Endothelial cell of umbilical vein (primary cell): ENCODE data around the gene FOXP1. TPM values are rescaled to one million over a fixed set of nuclear protein-coding genes. Genes with fewer than 3 reads are reported as not detected.

ENCODE experiments used
- BruUV-seq: library from RNA; stranded (reverse); fragments of 400-500 nt; replicated peaks from 2 replicates; lab custom pipeline; 2021; lab: Mats Ljungman, UMichigan
- CTCF ChIA-PET: fragments of 300-600, 350-600 bp; sonication (Branson Sonifier 250); formaldehyde crosslinking; loops from one replicate; lab custom pipeline; 2021; ENCODE audit warnings: antibody characterized with exemption, inconsistent platforms; lab: Charles Lee
- POLR2A ChIA-PET: fragments of 300-600, 350-600 bp; sonication (Branson Sonifier 250); formaldehyde crosslinking; loops from one replicate; lab custom pipeline; 2021; ENCODE audit warnings: antibody characterized with exemption, inconsistent platforms; lab: Charles Lee
- DNase-seq: peaks from one replicate; pipeline ENCODE4 v3.0.0-alpha.2; 2011; ENCODE audit warnings: low read depth, low spot score
- FAIRE-seq: peaks from 2 replicates; lab custom pipeline; 2011; peaks lifted over from hg19 to GRCh38; lab: Jason Lieb, UNC
- H2AFZ ChIP-seq: 2 replicates; pipeline ENCODE4 v1.6.0; 2012; ENCODE audit warnings: low read depth, low read length, control low read depth, inconsistent platforms
- H3K27ac ChIP-seq: 2 replicates; pipeline ENCODE4 v1.5.1; 2011; ENCODE audit warnings: low read depth, mild to moderate bottlenecking, control low read depth, low read length, moderate library complexity; ENCODE audit not compliant: insufficient read depth
- H3K27me3 ChIP-seq, 2 experiments: 2 replicates each; pipeline versions ENCODE4 v1.6.0 to v1.6.1; 2011; ENCODE audit warnings: low read length in 2 of 2, mixed read lengths in 1 of 2; ENCODE audit not compliant: control insufficient read depth in 2 of 2, insufficient read depth in 2 of 2
- H3K36me3 ChIP-seq, 2 experiments: 2 replicates in 1 of 2; 3 replicates in 1 of 2; pipeline ENCODE4 v1.5.1; 2011; ENCODE audit warnings: low read length in 2 of 2, mild to moderate bottlenecking in 1 of 2, moderate library complexity in 1 of 2; ENCODE audit not compliant: control insufficient read depth in 2 of 2, insufficient read depth in 2 of 2; ENCODE audit errors: extremely low read depth in 1 of 2
- H3K4me1 ChIP-seq: 3 replicates; pipeline ENCODE4 v1.5.1; 2011; ENCODE audit warnings: mild to moderate bottlenecking, low read length; ENCODE audit not compliant: control insufficient read depth, insufficient read depth; ENCODE audit errors: extremely low read depth
- H3K4me2 ChIP-seq: 2 replicates; pipeline ENCODE4 v1.6.1; 2011; ENCODE audit warnings: low read length, control low read depth, mixed read lengths; ENCODE audit not compliant: insufficient read depth
- H3K4me3 ChIP-seq, 3 experiments: fragments of 200-600 bp in 1 of 3; sonication (generic), shearing (Covaris generic) in 1 of 3; replicated peaks in 1 of 3; 2 replicates each; pipeline ENCODE4 v1.5.1; 2011 to 2016; ENCODE audit warnings: control low read depth in 3 of 3, low read length in 3 of 3, mild to moderate bottlenecking in 2 of 3, inconsistent platforms in 1 of 3, low read depth in 1 of 3, moderate library complexity in 1 of 3; ENCODE audit not compliant: insufficient read depth in 1 of 3
- H3K79me2 ChIP-seq: 2 replicates; pipeline ENCODE4 v1.6.0; 2012; ENCODE audit warnings: low read length, inconsistent platforms; ENCODE audit not compliant: control insufficient read depth, insufficient read depth
- H3K9ac ChIP-seq: replicated peaks from 2 replicates; pipeline ENCODE3; 2011; ENCODE audit warnings: low read length, control low read depth; ENCODE audit not compliant: insufficient read depth; ENCODE audit errors: extremely low read depth
- H3K9me1 ChIP-seq: replicated peaks from 3 replicates; pipeline ENCODE4 v1.6.0; 2011; ENCODE audit warnings: mild to moderate bottlenecking, low read length; ENCODE audit not compliant: control insufficient read depth, insufficient read depth; ENCODE audit errors: extremely low read depth
- H3K9me3 ChIP-seq: replicated peaks from 2 replicates; pipeline ENCODE4 v1.5.1; 2012; ENCODE audit warnings: low read length, inconsistent platforms; ENCODE audit not compliant: control insufficient read depth, insufficient read depth
- H4K20me1 ChIP-seq: replicated peaks from 2 replicates; pipeline ENCODE3; 2011; ENCODE audit warnings: mild to moderate bottlenecking, low read length; ENCODE audit not compliant: control insufficient read depth, insufficient read depth; ENCODE audit errors: extremely low read depth
- CTCF ChIP-seq, 2 donors: IDR thresholded peaks; 1 replicate in 1 of 2; 2 replicates in 1 of 2; pipeline ENCODE4 v1.5.1; 2011; ENCODE audit warnings: low read length in 2 of 2, mild to moderate bottlenecking in 2 of 2, moderate library complexity in 2 of 2, control low read depth in 1 of 2, inconsistent platforms in 1 of 2, low read depth in 1 of 2; ENCODE audit not compliant: insufficient read depth in 1 of 2; ENCODE audit errors: extremely low read depth in 1 of 2
- EZH2 ChIP-seq: IDR thresholded peaks from 2 replicates; pipeline ENCODE4 v1.6.1; 2012; ENCODE audit warnings: borderline replicate concordance, low read depth, mild to moderate bottlenecking, moderate library complexity, low read length, inconsistent platforms; ENCODE audit not compliant: severe bottlenecking
- FOS ChIP-seq: IDR thresholded peaks from 2 replicates; pipeline ENCODE4 v1.6.1; 2011; ENCODE audit warnings: mild to moderate bottlenecking, low read length, moderate library complexity, borderline replicate concordance; ENCODE audit not compliant: insufficient read depth
- GATA2 ChIP-seq: IDR thresholded peaks from 2 replicates; pipeline ENCODE4 v1.7.0; 2011; ENCODE audit warnings: low read depth, mild to moderate bottlenecking, moderate library complexity, mixed read lengths, low read length; ENCODE audit not compliant: insufficient read length, insufficient read depth
- JUN ChIP-seq: IDR thresholded peaks from 2 replicates; pipeline ENCODE4 v1.6.1; 2011; ENCODE audit warnings: borderline replicate concordance, low read depth; ENCODE audit not compliant: insufficient read length, insufficient read depth
- MAX ChIP-seq: IDR thresholded peaks from 2 replicates; pipeline ENCODE4 v1.6.1; 2011; ENCODE audit not compliant: insufficient read depth, insufficient read length
- MYC ChIP-seq: IDR thresholded peaks from one replicate; pipeline ENCODE4 v1.6.1; 2011; ENCODE audit warnings: mild to moderate bottlenecking, low read depth, low read length
- POLR2A ChIP-seq: IDR thresholded peaks from 2 replicates; pipeline ENCODE4 v1.6.1; 2012; ENCODE audit warnings: low read depth, mild to moderate bottlenecking, control low read depth, low read length
- POLR2AphosphoS5 ChIP-seq: IDR thresholded peaks from 2 replicates; pipeline ENCODE4 v1.6.1; 2012; ENCODE audit warnings: low read depth, mild to moderate bottlenecking, control low read depth, low read length, moderate library complexity; ENCODE audit not compliant: insufficient read depth
- dilution Hi-C: fragments of 300-500 bp; cut with MboI; formaldehyde crosslinking; loops from one replicate; pipeline ENCODE4 v1.15.0; 2019; ENCODE audit warnings: low sequenced_read_pairs; ENCODE audit not compliant: extremely low pct_ligation_motif_present
- intact Hi-C: fragments of 100-400 bp; cut with micrococcal nuclease; formaldehyde crosslinking; loops from one replicate; pipeline ENCODE4 v1.10.0; 2022
- polyA plus RNA-seq, 4 experiments: library from polyadenylated mRNA; depleted of rRNA in 3 of 4; stranded (reverse) in 3 of 4; unstranded in 1 of 4; fragments of >200 nt; gene quantifications; 2 replicates each; pipeline versions ENCODE4 v1.2.1 to v1.2.3, GENCODE V29; 2011 to 2012; ENCODE audit warnings: missing spikeins in 1 of 4
- total RNA-seq: library from RNA; stranded (reverse); gene quantifications from 2 replicates; pipeline ENCODE4 v1.2.3, GENCODE V29; 2021

Gene FOXP1
- total and polyA plus RNA-seq, 2 donors (not counting 3 experiments of a cell fraction or from before 2014, with no cell fraction given), result 41.0 to 107 TPM

GRCh38 chr3:71391361-71391760 lies 192.2 kb downstream of the FOXP1 start:
- no TSS peak for BruUV-seq
- no peak for FAIRE-seq
- Histone ChIP-seq H3K27me3 (no peaks in the 10 kb centered on the region), H3K9me1 (no peaks in the 10 kb centered on the region), H3K4me3 (no peak overlapping the region), H3K27ac (peak overlapping the region; percentile 72), H3K9ac (no peak overlapping the region), H2AFZ (no peak overlapping the region), H3K9me3 (no peaks in the 10 kb centered on the region), H3K4me1 (peaks cover 50% of the 10 kb centered on the region), H3K36me3 (no peaks in the 10 kb centered on the region), H3K4me2 (peak overlapping the region; percentile 71), H4K20me1 (no peaks in the 10 kb centered on the region), H3K79me2 (no peaks in the 10 kb centered on the region)
- intact Hi-C loops (loop anchor here (5.0 to 10.0 kb wide), 7 partner anchors 84 to 847 kb away; no protein-coding TSS in a partner anchor), dilution Hi-C loops (no loop called here)
- ChIA-PET CTCF (no interaction called here), POLR2A (no interaction called here)
- no peak for TF ChIP-seq MYC
- no peak for TF ChIP-seq POLR2A
- no peak for TF ChIP-seq JUN
- TF ChIP-seq CTCF (IDR thresholded peaks at IDR 0.05; ENCODE audit: extremely low read depth in 1 of 2, insufficient read depth in 1 of 2, low read depth in 1 of 2, low read length in 2 of 2), result no peak
- TF ChIP-seq GATA2, result no peak
- no peak for TF ChIP-seq FOS
- no peak for TF ChIP-seq EZH2
- no peak for TF ChIP-seq POLR2AphosphoS5
- TF ChIP-seq MAX, result no peak
- no peak for DNase-seq
